Heart left ventricle (tissue), 13 donors: ENCODE measurements around the gene RBP2.

Experiments used
- CTCF ChIP-seq, 12 donors: fragments of 200-600 bp; sonication (generic) in 4 of 12; IDR thresholded peaks; one replicate each; pipeline versions ENCODE4 v1.5.0 to v1.8.0; 2018 to 2022; ENCODE audit warnings: antibody characterized with exemption in 12 of 12, mild to moderate bottlenecking in 5 of 12
- POLR2A ChIP-seq, 2 donors: fragments of 450-650 bp; IDR thresholded peaks; one replicate each; pipeline ENCODE4 v1.6.1; 2017; ENCODE audit warnings: antibody characterized with exemption in 2 of 2, mild to moderate bottlenecking in 2 of 2, moderate library complexity in 2 of 2
- donor health status: ischemic (EF 13 %, LVEDD 7.1; RV severe dilation, severe dysfunction).
- donor health status: DM: no; HTN: yes; CAD: no.
- donor health status: DM: no; HTN: no; CAD: no.
- donor health status: ischemic (EF 25% LVEDD 6.9; RV normal size, moderate dysfunction).
- donor health status: ischemic (EF 25% LVEDD 5.7; RV mildly dilated, moderate dysfunction).
- donor health status: ischemic (EF 35%, LVEDD 5.7; RV mildly dilated, moderate dysfunction).
- donor health status: nonischemic (EF 11% LVEDD 7.7; RV severe dilation, severe dysfunction).
- donor health status: DM: yes; HTN: yes; CAD: no.
- donor health status: PGD.
- donor health status: ischemic (EF 29% LVEDD 5.4; RV normal size, mild dysfunction).
- donor health status: nonischemic (EF 23%, LVEDD 6.1; RV moderate dilation, normal function).

GRCh38 chr3:139493826-139494385, 17.6 kb upstream of the RBP2 start:
- TF ChIP-seq CTCF (IDR thresholded peaks at IDR 0.05) (no peak), POLR2A (IDR thresholded peaks at IDR 0.05) (no peak)
